ENCODE results near the gene DPH6. TPM values are rescaled to one million over a fixed set of nuclear protein-coding genes. Genes with fewer than 3 reads are reported as not detected.

The DPH6 gene
- total and polyA plus RNA-seq, 2 experiments from 2014 or later = 7.8 to 9.8 TPM

DNA sequence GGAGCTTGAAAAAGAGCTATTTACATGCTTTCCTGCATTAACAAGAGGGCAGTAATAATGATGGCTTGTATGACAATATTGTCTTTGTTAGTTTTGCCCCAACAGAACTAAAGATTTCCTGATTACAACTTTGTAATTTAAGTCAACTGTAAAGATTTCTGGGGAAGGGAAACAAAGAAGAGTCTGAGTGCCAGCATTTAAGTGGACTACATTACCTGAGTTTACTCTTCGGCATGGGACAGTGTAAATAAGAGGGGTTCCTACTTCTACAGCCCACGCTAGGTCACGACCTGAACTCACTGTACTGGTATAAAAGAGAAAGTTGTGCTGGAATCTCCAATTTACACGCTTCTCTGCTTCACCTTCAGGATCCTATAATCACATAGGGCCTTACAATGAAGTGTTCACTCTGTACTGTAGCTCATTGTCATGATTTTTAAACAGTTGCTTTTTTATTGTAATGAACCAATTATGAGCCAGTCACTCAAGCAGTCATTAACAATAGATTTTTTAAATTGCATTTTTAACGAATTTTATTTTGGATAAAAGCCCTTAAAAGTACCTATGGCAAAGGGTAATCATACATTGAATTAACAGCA is 39.6 kb downstream of the DPH6 start:
- Histone ChIP-seq H3K4me1 (ENCODE audit: low read depth) (peaks cover 18% of the 10 kb centered on the region), H3K4me3 (no peak overlapping the region), H3K27ac (no peak overlapping the region), H3K36me3 (no peaks in the 10 kb centered on the region), H3K27me3 (no peaks in the 10 kb centered on the region), H3K9me3 (ENCODE audit: low read depth) (no peaks in the 10 kb centered on the region)
- TF ChIP-seq, protein P1, sequence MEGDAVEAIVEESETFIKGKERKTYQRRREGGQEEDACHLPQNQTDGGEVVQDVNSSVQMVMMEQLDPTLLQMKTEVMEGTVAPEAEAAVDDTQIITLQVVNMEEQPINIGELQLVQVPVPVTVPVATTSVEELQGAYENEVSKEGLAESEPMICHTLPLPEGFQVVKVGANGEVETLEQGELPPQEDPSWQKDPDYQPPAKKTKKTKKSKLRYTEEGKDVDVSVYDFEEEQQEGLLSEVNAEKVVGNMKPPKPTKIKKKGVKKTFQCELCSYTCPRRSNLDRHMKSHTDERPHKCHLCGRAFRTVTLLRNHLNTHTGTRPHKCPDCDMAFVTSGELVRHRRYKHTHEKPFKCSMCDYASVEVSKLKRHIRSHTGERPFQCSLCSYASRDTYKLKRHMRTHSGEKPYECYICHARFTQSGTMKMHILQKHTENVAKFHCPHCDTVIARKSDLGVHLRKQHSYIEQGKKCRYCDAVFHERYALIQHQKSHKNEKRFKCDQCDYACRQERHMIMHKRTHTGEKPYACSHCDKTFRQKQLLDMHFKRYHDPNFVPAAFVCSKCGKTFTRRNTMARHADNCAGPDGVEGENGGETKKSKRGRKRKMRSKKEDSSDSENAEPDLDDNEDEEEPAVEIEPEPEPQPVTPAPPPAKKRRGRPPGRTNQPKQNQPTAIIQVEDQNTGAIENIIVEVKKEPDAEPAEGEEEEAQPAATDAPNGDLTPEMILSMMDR (IDR thresholded peaks at IDR 0.05; ENCODE audit: low read depth, low read length) = no peak
- no peak for DNase-seq (ENCODE audit: low read depth in 1 of 2, low spot score in 1 of 2)

DNA sequence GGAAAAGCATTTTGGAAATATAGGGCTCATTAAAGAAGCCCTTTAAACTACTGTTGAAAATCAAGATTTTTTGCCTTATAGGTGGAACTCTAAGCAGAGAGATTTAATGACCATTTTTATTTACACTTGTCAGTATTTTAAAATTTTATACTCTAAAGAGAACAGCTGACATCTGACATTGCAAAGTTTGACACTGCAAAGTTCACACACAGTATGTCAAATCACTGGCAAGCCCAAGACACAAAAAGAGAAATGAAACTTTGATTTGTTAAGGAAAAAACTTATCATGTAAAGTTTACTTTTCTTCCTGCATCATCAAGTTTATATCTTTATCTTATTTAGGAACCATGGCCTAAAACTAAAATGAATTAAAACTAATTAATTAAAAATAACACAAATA is 40.2 kb downstream of the DPH6 start:
- DNase-seq (ENCODE audit: low read depth in 1 of 2, low spot score in 1 of 2) = no peak
- no peak overlapping the region for H3K4me3 ChIP-seq
- H3K9me3 ChIP-seq (ENCODE audit: low read depth) = no peaks in the 10 kb centered on the region
- peaks cover 18% of the 10 kb centered on the region for H3K4me1 ChIP-seq (ENCODE audit: low read depth)
- H3K27ac ChIP-seq = no peak overlapping the region
- no peaks in the 10 kb centered on the region for H3K27me3 ChIP-seq
- TF ChIP-seq, protein P1 (IDR thresholded peaks at IDR 0.05; ENCODE audit: low read depth, low read length) = no peak
- no peaks in the 10 kb centered on the region for H3K36me3 ChIP-seq

DNA sequence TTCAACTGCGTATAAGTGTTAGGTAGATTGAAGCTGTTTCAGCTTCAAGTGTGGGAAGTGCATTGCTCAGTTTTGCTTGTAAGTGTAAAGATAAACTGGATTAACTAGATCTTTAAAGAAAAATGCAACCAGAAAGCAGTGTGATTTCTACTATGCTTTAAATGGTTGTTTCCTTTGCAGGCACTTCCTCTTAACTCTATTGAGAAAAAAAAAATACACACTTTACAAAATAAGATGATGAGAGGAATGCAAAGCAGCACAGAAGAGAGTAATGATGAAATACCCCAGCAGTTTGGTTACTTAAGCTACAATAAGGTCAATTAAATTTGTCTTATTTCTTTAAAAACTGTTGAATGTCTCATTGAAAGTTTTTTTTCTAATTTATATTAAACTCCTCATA is 40.8 kb downstream of the DPH6 start:
- TF ChIP-seq, protein P1 (IDR thresholded peaks at IDR 0.05; ENCODE audit: low read depth, low read length) = no peak
- DNase-seq (ENCODE audit: low read depth in 1 of 2, low spot score in 1 of 2) = peak in 1 of 2 donors; percentile 24
- H3K9me3 ChIP-seq (ENCODE audit: low read depth) = no peaks in the 10 kb centered on the region
- peaks cover 18% of the 10 kb centered on the region for H3K4me1 ChIP-seq (ENCODE audit: low read depth)
- no peak overlapping the region for H3K4me3 ChIP-seq
- H3K36me3 ChIP-seq = no peaks in the 10 kb centered on the region
- no peak overlapping the region for H3K27ac ChIP-seq
- no peaks in the 10 kb centered on the region for H3K27me3 ChIP-seq

DNA sequence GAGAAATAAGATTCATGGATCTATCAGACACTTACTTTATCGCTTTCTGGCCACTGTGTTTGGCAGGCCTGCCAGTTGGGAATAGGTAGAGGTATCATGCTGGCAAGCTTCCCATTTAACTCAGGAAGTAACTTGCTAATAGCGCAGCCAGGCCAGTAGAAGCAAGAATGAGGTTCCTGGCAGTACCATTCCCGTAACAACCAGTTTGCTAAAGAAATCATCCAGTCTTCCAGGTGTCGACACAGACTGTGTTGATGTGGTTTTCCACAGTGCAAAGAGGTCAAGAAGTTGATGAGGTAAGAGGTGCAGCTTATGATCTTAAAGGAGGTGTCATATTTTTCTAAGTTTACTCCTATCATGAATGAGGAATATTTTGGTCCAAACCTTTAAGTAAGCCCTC is 46.2 kb downstream of the DPH6 start:
- no peak overlapping the region for H3K4me3 ChIP-seq
- H3K9me3 ChIP-seq (ENCODE audit: low read depth) = no peaks in the 10 kb centered on the region
- TF ChIP-seq, protein P1 (IDR thresholded peaks at IDR 0.05; ENCODE audit: low read depth, low read length) = no peak
- no peaks in the 10 kb centered on the region for H3K4me1 ChIP-seq (ENCODE audit: low read depth)
- H3K27me3 ChIP-seq = no peaks in the 10 kb centered on the region
- no peaks in the 10 kb centered on the region for H3K36me3 ChIP-seq
- H3K27ac ChIP-seq = no peak overlapping the region
- no peak for DNase-seq (ENCODE audit: low read depth in 1 of 2, low spot score in 1 of 2)

DNA sequence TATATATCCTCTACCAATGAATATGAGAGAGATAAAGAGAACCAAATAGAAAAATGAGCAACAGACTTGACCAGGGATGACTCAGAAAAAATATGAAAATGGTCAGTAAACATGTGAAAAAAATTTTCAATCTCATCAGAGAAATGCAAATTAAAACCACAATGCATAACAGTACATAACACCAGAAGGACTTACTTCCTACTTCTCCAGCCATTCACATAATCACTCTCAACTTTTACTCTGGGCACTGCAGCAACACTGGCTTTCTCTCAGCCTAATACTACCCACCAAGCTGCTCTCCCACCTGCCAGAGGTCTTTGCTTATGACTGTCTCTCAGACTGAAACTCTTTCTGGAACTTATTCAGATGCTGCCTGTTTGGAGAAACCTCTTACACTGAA is 49.4 kb downstream of the DPH6 start:
- H3K27me3 ChIP-seq = no peaks in the 10 kb centered on the region
- no peak for DNase-seq (ENCODE audit: low read depth in 1 of 2, low spot score in 1 of 2)
- no peaks in the 10 kb centered on the region for H3K9me3 ChIP-seq (ENCODE audit: low read depth)
- H3K4me1 ChIP-seq (ENCODE audit: low read depth) = no peaks in the 10 kb centered on the region
- H3K4me3 ChIP-seq = no peak overlapping the region
- TF ChIP-seq, protein P1 (IDR thresholded peaks at IDR 0.05; ENCODE audit: low read depth, low read length) = no peak
- H3K27ac ChIP-seq = no peak overlapping the region
- H3K36me3 ChIP-seq = no peaks in the 10 kb centered on the region
